Kasumi-1 (cell line): ENCODE data around the gene ACAD9.

Source experiments
- DNase-seq, 2 experiments: peaks; one replicate each; lab custom pipeline; 2025; lab: John Stamatoyannopoulos, UW

ACAD9 gene

DNA sequence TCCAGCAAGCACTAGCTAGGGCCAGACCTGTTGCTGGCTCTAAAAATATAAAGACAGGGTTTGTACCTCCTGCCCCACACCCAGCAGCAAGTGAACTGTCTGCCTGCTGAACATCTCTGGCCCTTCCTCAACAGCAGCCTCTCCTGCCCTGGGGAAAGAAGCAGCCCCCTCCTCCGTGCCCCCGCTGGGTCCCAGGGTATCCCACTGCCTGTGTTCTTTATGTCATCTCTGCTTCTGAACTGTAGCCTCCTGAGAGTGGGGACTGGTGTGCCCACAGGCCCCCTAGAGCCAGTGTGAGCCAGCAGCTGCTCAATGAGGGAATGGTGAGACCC lies 54.5 kb downstream of the ACAD9 start:
- DNase-seq = no peak

- no peak for DNase-seq
These were observed 56.5 kb downstream of the ACAD9 start for GRCh38 chr3:128935922-128936321.

- DNase-seq = no peak
These were observed 56.9 kb downstream of the ACAD9 start for GRCh38 chr3:128936341-128936740.

- DNase-seq = no peak
These were observed 60.8 kb downstream of the ACAD9 start for GRCh38 chr3:128940252-128940651.

- DNase-seq = no peak
These were observed 62.9 kb downstream of the ACAD9 start for GRCh38 chr3:128942161-128942952.

GRCh38 chr3:128945041-128945877 lies 65.8 kb downstream of the ACAD9 start:
- no peak for DNase-seq

DNA sequence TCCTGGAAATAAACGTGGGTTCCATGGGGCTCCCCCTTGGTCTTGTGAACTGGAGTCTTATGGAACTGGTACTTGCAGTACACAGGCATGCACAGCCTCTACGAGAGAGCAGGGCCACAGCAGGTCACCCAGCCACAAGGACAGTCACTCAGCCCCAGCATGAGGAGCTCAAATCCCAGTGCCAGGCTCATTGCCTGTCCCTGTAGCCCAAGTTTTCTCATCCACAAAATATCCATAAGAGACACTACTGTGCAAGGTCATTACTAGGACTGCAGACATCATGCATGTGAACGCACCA lies 66.4 kb downstream of the ACAD9 start:
- DNase-seq = no peak

DNA sequence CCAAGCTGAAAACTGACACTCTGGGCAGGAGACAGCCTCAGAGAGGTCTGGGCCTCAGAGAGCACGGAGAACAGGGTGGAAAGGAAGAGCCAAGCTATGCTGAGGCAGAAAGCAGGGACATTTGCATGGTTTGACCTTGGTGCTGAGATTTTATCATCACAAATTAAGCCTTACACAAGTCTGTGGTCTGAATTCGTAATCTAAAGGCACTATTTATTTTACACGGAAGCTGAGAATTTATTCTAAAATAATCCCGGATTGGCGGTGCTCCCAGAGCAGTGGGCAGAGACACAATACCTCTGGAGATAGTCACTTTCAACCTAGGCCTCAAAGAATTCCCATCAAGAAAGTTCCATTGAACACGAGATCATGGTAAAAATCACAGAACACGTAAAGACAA lies 67.0 kb downstream of the ACAD9 start:
- DNase-seq = no peak

GRCh38 chr3:128949158-128949557 lies 69.7 kb downstream of the ACAD9 start:
- no peak for DNase-seq

GRCh38 chr3:128950223-128950938 lies 71.0 kb downstream of the ACAD9 start:
- DNase-seq = peak in 1 of 2 experiments; percentile 14

GRCh38 chr3:128956440-128956839 lies 77.0 kb downstream of the ACAD9 start:
- no peak for DNase-seq
